Activated naive CD8-positive, alpha-beta T cell treated with anti-CD3 and anti-CD28 coated beads for 36 hours (primary cell): Measurements from ENCODE around the gene RAB4B. TPM values are rescaled to one million over a fixed set of nuclear protein-coding genes. Genes with fewer than 3 reads are reported as not detected.
A peak's percentile ranks its signal among the peaks of the same experiment; 100 is the strongest.

ENCODE experiments used
- DNase-seq: peaks from one replicate; pipeline ENCODE4 v3.0.0; 2021
- H3K27ac Mint-ChIP-seq: one replicate; pipeline ENCODE4 v1.8.0; 2022; ENCODE audit warnings: mild to moderate bottlenecking, moderate library complexity, mixed read lengths
- H3K27me3 Mint-ChIP-seq: one replicate; pipeline ENCODE4 v1.8.0; 2022; ENCODE audit warnings: mild to moderate bottlenecking, mixed read lengths
- H3K36me3 Mint-ChIP-seq: one replicate; pipeline ENCODE4 v1.8.0; 2021; ENCODE audit warnings: mild to moderate bottlenecking, mixed read lengths
- H3K4me1 Mint-ChIP-seq: one replicate; pipeline ENCODE4 v1.8.0; 2021; ENCODE audit warnings: mixed read lengths
- H3K4me3 Mint-ChIP-seq: one replicate; pipeline ENCODE4 v1.8.0; 2022; ENCODE audit warnings: mild to moderate bottlenecking, moderate library complexity, mixed read lengths
- H3K9me3 Mint-ChIP-seq: one replicate; pipeline ENCODE4 v1.8.0; 2022; ENCODE audit warnings: mixed read lengths
- total RNA-seq, 2 experiments: library from RNA; stranded (reverse); gene quantifications; one replicate each; pipeline ENCODE4 v1.2.3, GENCODE V29; 2021

Gene RAB4B
- total RNA-seq, 2 experiments from 2014 or later = 26.0 to 27.2 TPM

GRCh38 chr19:40743926-40744325, 34.1 kb upstream of the RAB4B start:
- no peaks in the 10 kb centered on the region for H3K27me3 Mint-ChIP-seq
- no peaks in the 10 kb centered on the region for H3K4me1 Mint-ChIP-seq
- H3K27ac Mint-ChIP-seq = no peak overlapping the region
- peaks cover 2% of the 10 kb centered on the region for H3K36me3 Mint-ChIP-seq
- no peaks in the 10 kb centered on the region for H3K9me3 Mint-ChIP-seq
- no peak for DNase-seq
- H3K4me3 Mint-ChIP-seq = no peak overlapping the region

GRCh38 chr19:40744554-40745401, 33.3 kb upstream of the RAB4B start:
- H3K27ac Mint-ChIP-seq = no peak overlapping the region
- no peak overlapping the region for H3K4me3 Mint-ChIP-seq
- peak; percentile 42 for DNase-seq
- H3K9me3 Mint-ChIP-seq = no peaks in the 10 kb centered on the region
- H3K27me3 Mint-ChIP-seq = no peaks in the 10 kb centered on the region
- peaks cover 5% of the 10 kb centered on the region for H3K36me3 Mint-ChIP-seq
- H3K4me1 Mint-ChIP-seq = peaks cover 4% of the 10 kb centered on the region

- no peak for DNase-seq
- Mint-ChIP-seq H3K27ac (no peak overlapping the region), H3K9me3 (no peaks in the 10 kb centered on the region), H3K4me3 (no peak overlapping the region), H3K4me1 (peaks cover 10% of the 10 kb centered on the region), H3K36me3 (peaks cover 8% of the 10 kb centered on the region), H3K27me3 (no peaks in the 10 kb centered on the region)
Observed at GRCh38 chr19:40745402-40745780, 32.7 kb upstream of the RAB4B start.

- no peak overlapping the region for H3K27ac Mint-ChIP-seq
- no peaks in the 10 kb centered on the region for H3K27me3 Mint-ChIP-seq
- H3K4me3 Mint-ChIP-seq = no peak overlapping the region
- H3K9me3 Mint-ChIP-seq = peaks cover under 1% of the 10 kb centered on the region
- H3K4me1 Mint-ChIP-seq = peaks cover 16% of the 10 kb centered on the region
- H3K36me3 Mint-ChIP-seq = peaks cover 23% of the 10 kb centered on the region
- no peak for DNase-seq
Observed at GRCh38 chr19:40747536-40747935, 30.5 kb upstream of the RAB4B start.

GRCh38 chr19:40750058-40750873, 27.8 kb upstream of the RAB4B start, which contains the start of gene ACTMAP:
ACTMAP (minus strand) TSS chr19:40750477; CDS start chr19:40749803, 674 bp downstream.
- peak; percentile 99 for DNase-seq
- Mint-ChIP-seq H3K4me1 (peaks cover 30% of the 10 kb centered on the region), H3K4me3 (peak within 1 kb of the TSS; percentile 100), H3K27ac (peak within 1 kb of the TSS; percentile 100), H3K27me3 (no peaks in the 10 kb centered on the region), H3K9me3 (peaks cover 3% of the 10 kb centered on the region), H3K36me3 (peaks cover 45% of the 10 kb centered on the region)

GRCh38 chr19:40750874-40751537, 27.0 kb upstream of the RAB4B start, which contains the start of gene SNRPA:
SNRPA (plus strand) TSS chr19:40751203; CDS start chr19:40751409, 206 bp downstream.
- Mint-ChIP-seq H3K4me1 (peaks cover 37% of the 10 kb centered on the region), H3K9me3 (peaks cover 3% of the 10 kb centered on the region), H3K36me3 (peaks cover 52% of the 10 kb centered on the region), H3K27ac (peak within 1 kb of the TSS; percentile 100), H3K4me3 (peak within 1 kb of the TSS; percentile 100), H3K27me3 (no peaks in the 10 kb centered on the region)
- peak; percentile 95 for DNase-seq

- Mint-ChIP-seq H3K4me1 (peaks cover 49% of the 10 kb centered on the region), H3K36me3 (peaks cover 62% of the 10 kb centered on the region), H3K27me3 (no peaks in the 10 kb centered on the region), H3K27ac (peak overlapping the region; percentile 100), H3K9me3 (peaks cover 3% of the 10 kb centered on the region), H3K4me3 (peak overlapping the region; percentile 100)
- no peak for DNase-seq
Observed at GRCh38 chr19:40752257-40752781, 25.7 kb upstream of the RAB4B start.

- peaks cover 3% of the 10 kb centered on the region for H3K9me3 Mint-ChIP-seq
- H3K4me3 Mint-ChIP-seq = peak overlapping the region; percentile 85
- H3K4me1 Mint-ChIP-seq = peaks cover 53% of the 10 kb centered on the region
- peak; percentile 66 for DNase-seq
- peaks cover 71% of the 10 kb centered on the region for H3K36me3 Mint-ChIP-seq
- H3K27ac Mint-ChIP-seq = peak overlapping the region; percentile 93
- no peaks in the 10 kb centered on the region for H3K27me3 Mint-ChIP-seq
Observed at GRCh38 chr19:40754611-40755247, 23.3 kb upstream of the RAB4B start.

- Mint-ChIP-seq H3K4me3 (peak overlapping the region; percentile 85), H3K9me3 (peaks cover 3% of the 10 kb centered on the region), H3K27ac (peak overlapping the region; percentile 93), H3K4me1 (peaks cover 51% of the 10 kb centered on the region), H3K27me3 (no peaks in the 10 kb centered on the region), H3K36me3 (peaks cover 72% of the 10 kb centered on the region)
- DNase-seq = no peak
Observed at GRCh38 chr19:40755248-40755624, 22.8 kb upstream of the RAB4B start.

GRCh38 chr19:40755791-40756190, 22.3 kb upstream of the RAB4B start:
- H3K4me1 Mint-ChIP-seq = peaks cover 56% of the 10 kb centered on the region
- DNase-seq = no peak
- H3K27ac Mint-ChIP-seq = peak overlapping the region; percentile 93
- peaks cover 77% of the 10 kb centered on the region for H3K36me3 Mint-ChIP-seq
- H3K4me3 Mint-ChIP-seq = peak overlapping the region; percentile 85
- H3K9me3 Mint-ChIP-seq = peaks cover 3% of the 10 kb centered on the region
- H3K27me3 Mint-ChIP-seq = no peaks in the 10 kb centered on the region

- Mint-ChIP-seq H3K27me3 (no peaks in the 10 kb centered on the region), H3K4me3 (peak overlapping the region; percentile 47), H3K36me3 (peaks cover 75% of the 10 kb centered on the region), H3K9me3 (peaks cover 3% of the 10 kb centered on the region), H3K4me1 (peaks cover 60% of the 10 kb centered on the region), H3K27ac (peak overlapping the region; percentile 45)
- peak; percentile 32 for DNase-seq
Observed at GRCh38 chr19:40756502-40757110, 21.4 kb upstream of the RAB4B start.

- H3K27me3 Mint-ChIP-seq = no peaks in the 10 kb centered on the region
- no peak overlapping the region for H3K4me3 Mint-ChIP-seq
- no peak for DNase-seq
- peaks cover 68% of the 10 kb centered on the region for H3K4me1 Mint-ChIP-seq
- H3K9me3 Mint-ChIP-seq = no peaks in the 10 kb centered on the region
- H3K27ac Mint-ChIP-seq = no peak overlapping the region
- H3K36me3 Mint-ChIP-seq = peaks cover 77% of the 10 kb centered on the region
Observed at GRCh38 chr19:40758491-40758890, 19.6 kb upstream of the RAB4B start.

- H3K9me3 Mint-ChIP-seq = no peaks in the 10 kb centered on the region
- peaks cover 73% of the 10 kb centered on the region for H3K4me1 Mint-ChIP-seq
- DNase-seq = no peak
- no peak overlapping the region for H3K27ac Mint-ChIP-seq
- no peak overlapping the region for H3K4me3 Mint-ChIP-seq
- H3K36me3 Mint-ChIP-seq = peaks cover 78% of the 10 kb centered on the region
- H3K27me3 Mint-ChIP-seq = no peaks in the 10 kb centered on the region
Observed at GRCh38 chr19:40759352-40759751, 18.7 kb upstream of the RAB4B start.
